B cell (primary cell): Measurements from ENCODE around the gene RIPOR1. TPM values are rescaled to one million over a fixed set of nuclear protein-coding genes. Genes with fewer than 3 reads are reported as not detected.
A peak's percentile ranks its signal among the peaks of the same experiment; 100 is the strongest.

Experiments used
- ATAC-seq: fragments of 200-7000 bp; cut with Tn5 transposase; one replicate; pipeline ENCODE4 v1.10.0; 2021; ENCODE audit warnings: low read depth, mild to moderate bottlenecking, moderate number of reproducible peaks, moderate library complexity
- CTCF ChIA-PET: fragments of 350-600 bp; sonication (Branson Sonifier 250); formaldehyde crosslinking; loops from one replicate; lab custom pipeline; 2021; ENCODE audit warnings: antibody characterized with exemption, inconsistent platforms; lab: Charles Lee
- POLR2A ChIA-PET: fragments of 350-600 bp; sonication (Branson Sonifier 250); formaldehyde crosslinking; loops from one replicate; lab custom pipeline; 2021; ENCODE audit warnings: antibody characterized with exemption; lab: Charles Lee
- DNase-seq: peaks from one replicate; pipeline ENCODE4 v3.0.0; 2013
- H2AFZ ChIP-seq: 2 replicates; pipeline ENCODE4 v1.6.1; 2012; ENCODE audit warnings: mild to moderate bottlenecking, low read depth, low read length; ENCODE audit not compliant: insufficient read depth, poor library complexity, severe bottlenecking
- H3K27ac ChIP-seq, 2 donors: 1 replicate in 1 of 2; 2 replicates in 1 of 2; pipeline ENCODE4 v1.5.1; 2012 to 2013; ENCODE audit warnings: low read length in 2 of 2, mild to moderate bottlenecking in 2 of 2, moderate library complexity in 1 of 2
- H3K27me3 ChIP-seq, 4 experiments: fragments of 200-600 bp in 1 of 4; sonication (generic) in 1 of 4; replicated peaks in 1 of 4; 1 replicate in 2 of 4; 2 replicates in 2 of 4; pipeline versions ENCODE4 v1.6.1 to v1.7.0; 2013 to 2016; ENCODE audit warnings: low read length in 3 of 4, mild to moderate bottlenecking in 2 of 4, mixed read lengths in 1 of 4, moderate library complexity in 1 of 4; ENCODE audit not compliant: insufficient read depth in 4 of 4, control insufficient read depth in 3 of 4; ENCODE audit errors: control extremely low read depth in 1 of 4
- H3K36me3 ChIP-seq, 2 experiments: replicated peaks in 1 of 2; 1 replicate in 1 of 2; 2 replicates in 1 of 2; pipeline versions ENCODE4 v1.6.1 to v1.7.1; 2013; ENCODE audit warnings: low read length in 1 of 2; ENCODE audit not compliant: insufficient read depth in 2 of 2, control insufficient read depth in 1 of 2; ENCODE audit errors: control extremely low read depth in 1 of 2, extremely low read depth in 1 of 2
- H3K4me1 ChIP-seq, 2 donors: fragments of 200-600 bp in 1 of 2; sonication (generic) in 1 of 2; 1 replicate in 1 of 2; 2 replicates in 1 of 2; pipeline versions ENCODE4 v1.5.1 to v1.6.1; 2013 to 2017; ENCODE audit warnings: low read length in 2 of 2; ENCODE audit not compliant: control insufficient read depth in 2 of 2, insufficient read depth in 2 of 2
- H3K4me2 ChIP-seq: replicated peaks from 2 replicates; pipeline ENCODE3; 2012; ENCODE audit warnings: mild to moderate bottlenecking, low read depth, low read length; ENCODE audit not compliant: poor library complexity, severe bottlenecking
- H3K4me3 ChIP-seq, 5 experiments: fragments of 200-600 bp in 1 of 5; sonication (generic) in 1 of 5; 1 replicate in 3 of 5; 2 replicates in 2 of 5; pipeline versions ENCODE4 v1.5.1 to v1.7.0; 2011 to 2016; ENCODE audit warnings: low read length in 4 of 5, mild to moderate bottlenecking in 4 of 5, low read depth in 2 of 5, control low read depth in 1 of 5, moderate library complexity in 1 of 5; ENCODE audit not compliant: insufficient read depth in 1 of 5; ENCODE audit errors: control extremely low read depth in 1 of 5, extremely low read depth in 1 of 5
- H3K79me2 ChIP-seq: fragments of 200-600 bp; sonication (generic); one replicate; pipeline ENCODE4 v1.6.0; 2016; ENCODE audit warnings: low read length; ENCODE audit not compliant: control insufficient read depth, insufficient read depth
- H3K9ac ChIP-seq: fragments of 200-600 bp; sonication (generic); 2 replicates; pipeline ENCODE4 v1.6.1; 2017; ENCODE audit warnings: mild to moderate bottlenecking, low read length, moderate library complexity
- H3K9me3 ChIP-seq, 3 donors: one replicate each; pipeline versions ENCODE4 v1.6.1 to v1.7.1; 2013; ENCODE audit warnings: low read length in 2 of 3; ENCODE audit not compliant: control insufficient read depth in 2 of 3, insufficient read depth in 1 of 3; ENCODE audit errors: control extremely low read depth in 1 of 3
- H4K20me1 ChIP-seq: 2 replicates; pipeline ENCODE4 v1.6.0; 2012; ENCODE audit warnings: mild to moderate bottlenecking, low read length; ENCODE audit not compliant: insufficient read depth, control insufficient read depth, poor library complexity, severe bottlenecking
- H3K27ac Mint-ChIP-seq: one replicate; pipeline ENCODE4 v1.8.0; 2021; ENCODE audit warnings: mixed read lengths
- H3K27me3 Mint-ChIP-seq: one replicate; pipeline ENCODE4 v1.8.0; 2021; ENCODE audit warnings: mixed read lengths
- H3K4me1 Mint-ChIP-seq: one replicate; pipeline ENCODE4 v1.8.0; 2021; ENCODE audit warnings: mixed read lengths
- H3K4me3 Mint-ChIP-seq: one replicate; pipeline ENCODE4 v1.8.0; 2021; ENCODE audit warnings: mixed read lengths
- H3K9me3 Mint-ChIP-seq: one replicate; pipeline ENCODE4 v1.8.0; 2022; ENCODE audit warnings: mixed read lengths; ENCODE audit not compliant: insufficient read depth
- EZH2 ChIP-seq: IDR thresholded peaks from 2 replicates; pipeline ENCODE4 v1.6.1; 2012; ENCODE audit warnings: borderline replicate concordance, low read depth, mild to moderate bottlenecking, moderate library complexity, low read length; ENCODE audit not compliant: insufficient read depth, poor library complexity, severe bottlenecking
- WGBS: methylation state at CpG from one replicate; pipeline ENCODE4 v1.1.5; 2013; ENCODE audit warnings: missing lambda C conversion rate; ENCODE audit not compliant: insufficient coverage; 5-methylcytosine and 5-hydroxymethylcytosine counted together
- intact Hi-C: fragments of 100-400 bp; cut with micrococcal nuclease; formaldehyde crosslinking; loops from one replicate; pipeline ENCODE4 v1.10.0; 2022
- polyA plus RNA-seq: library from polyadenylated mRNA; depleted of rRNA; stranded (reverse); fragments of >200 nt; gene quantifications from 2 replicates; pipeline ENCODE4 v1.2.3, GENCODE V29; 2012
- total RNA-seq, 2 donors: library from RNA; stranded (reverse); fragments of 120-200 nt in 1 of 2; gene quantifications; 1 replicate in 1 of 2; 2 replicates in 1 of 2; pipeline versions ENCODE4 v1.2.3 to v1.2.4, GENCODE V29; 2013 to 2022
- TF ChIP-seq, protein P1 (sequence below): fragments of 200-600 bp; IDR thresholded peaks from one replicate; pipeline ENCODE4 v1.8.0; 2022; ENCODE audit warnings: antibody characterized with exemption, mild to moderate bottlenecking

Gene RIPOR1
- total and polyA plus RNA-seq, 2 donors (not counting 1 experiment from before 2014, with no cell fraction given): 124 to 363 TPM

DNA sequence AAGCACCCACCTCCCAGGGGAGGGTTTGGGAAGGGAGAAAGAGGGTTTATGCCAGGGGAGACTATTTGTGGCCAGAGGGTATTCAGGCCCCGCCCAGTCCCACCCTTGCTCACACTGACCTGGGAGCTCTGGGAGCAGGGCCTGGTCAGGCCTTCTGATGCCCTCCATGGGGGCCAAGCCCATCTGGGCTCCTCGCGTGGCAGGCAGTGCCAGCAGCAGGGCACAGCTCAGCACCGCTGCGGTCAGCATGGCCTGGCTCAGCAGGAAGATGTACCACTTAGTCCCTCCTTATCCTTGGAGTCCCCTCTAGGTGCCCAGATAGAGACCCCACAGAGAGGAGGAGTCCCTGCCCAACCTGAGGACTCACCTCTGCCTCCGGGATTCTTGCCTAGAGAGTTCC lies 45.5 kb upstream of the RIPOR1 start, which contains the start of gene AGRP:
TSS of gene AGRP (minus strand) at position 398 of the 400 bp plus-strand sequence. CDS start at position 249, 149 bp downstream.
- no peaks in the 10 kb centered on the region for H3K27me3 ChIP-seq
- no peak for ATAC-seq
- 98% methylated on average over 6 of the region's 6 CpGs for WGBS
- peak within 1 kb of the TSS in 1 of 2 donors; percentile 79 for H3K27ac ChIP-seq
- peak within 1 kb of the TSS; percentile 100 for H3K9ac ChIP-seq
- Mint-ChIP-seq H3K27ac (peak within 1 kb of the TSS; percentile 98), H3K4me1 (peaks cover 65% of the 10 kb centered on the region), H3K4me3 (peak within 1 kb of the TSS; percentile 99), H3K27me3 (no peaks in the 10 kb centered on the region), H3K9me3 (no peaks in the 10 kb centered on the region)
- peak within 1 kb of the TSS; percentile 95 for H3K4me2 ChIP-seq
- H3K79me2 ChIP-seq: peaks cover 77% of the 10 kb centered on the region
- no peak for DNase-seq
- peaks cover 51 to 64% of the 10 kb centered on the region in 2 donors for H3K4me1 ChIP-seq
- H3K36me3 ChIP-seq: peaks cover 0 to 22% of the 10 kb centered on the region in 2 experiments
- H4K20me1 ChIP-seq: peaks cover 23% of the 10 kb centered on the region
- H3K4me3 ChIP-seq: peak within 1 kb of the TSS in 4 of 5 experiments; percentile 98 to 100 (median 99)
- TF ChIP-seq, protein P1, sequence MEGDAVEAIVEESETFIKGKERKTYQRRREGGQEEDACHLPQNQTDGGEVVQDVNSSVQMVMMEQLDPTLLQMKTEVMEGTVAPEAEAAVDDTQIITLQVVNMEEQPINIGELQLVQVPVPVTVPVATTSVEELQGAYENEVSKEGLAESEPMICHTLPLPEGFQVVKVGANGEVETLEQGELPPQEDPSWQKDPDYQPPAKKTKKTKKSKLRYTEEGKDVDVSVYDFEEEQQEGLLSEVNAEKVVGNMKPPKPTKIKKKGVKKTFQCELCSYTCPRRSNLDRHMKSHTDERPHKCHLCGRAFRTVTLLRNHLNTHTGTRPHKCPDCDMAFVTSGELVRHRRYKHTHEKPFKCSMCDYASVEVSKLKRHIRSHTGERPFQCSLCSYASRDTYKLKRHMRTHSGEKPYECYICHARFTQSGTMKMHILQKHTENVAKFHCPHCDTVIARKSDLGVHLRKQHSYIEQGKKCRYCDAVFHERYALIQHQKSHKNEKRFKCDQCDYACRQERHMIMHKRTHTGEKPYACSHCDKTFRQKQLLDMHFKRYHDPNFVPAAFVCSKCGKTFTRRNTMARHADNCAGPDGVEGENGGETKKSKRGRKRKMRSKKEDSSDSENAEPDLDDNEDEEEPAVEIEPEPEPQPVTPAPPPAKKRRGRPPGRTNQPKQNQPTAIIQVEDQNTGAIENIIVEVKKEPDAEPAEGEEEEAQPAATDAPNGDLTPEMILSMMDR: no peak
- TF ChIP-seq EZH2: no peak
- peaks cover 0 to 3% (median 0%) of the 10 kb centered on the region in 3 donors for H3K9me3 ChIP-seq
- POLR2A ChIA-PET: interaction anchor here (1.5 kb wide), 1 partner anchor 14 kb away, joined by 3 read pairs; no protein-coding TSS in a partner anchor
- H2AFZ ChIP-seq: no peak within 1 kb of the TSS
- CTCF ChIA-PET: interaction anchor here (0.6 to 23.6 kb wide), 6 partner anchors 11 to 184 kb away, joined by 3 to 817 read pairs (median 28); partner anchors contain the start of genes C16orf86, CARMIL2, CTCF and ENKD1
- intact Hi-C loops: loop anchor here (10.0 kb wide), 1 partner anchor 322 kb away; the partner anchor contains the start of genes RANBP10 and TSNAXIP1
